Cardiac septum (tissue), 1 donor: ENCODE data around the gene GALNS. TPM values are rescaled to one million over a fixed set of nuclear protein-coding genes. Genes with fewer than 3 reads are reported as not detected.
"Not testable (repeated sequence)": the region's sequence is repeated elsewhere in the genome, so short reads cannot be mapped to it uniquely, and the experiment has no call there.

Source experiments
- DNase-seq: peaks from one replicate; pipeline ENCODE4 v3.0.0-alpha.2; 2020; ENCODE audit warnings: low spot score
- intact Hi-C: fragments of 100-400 bp; cut with DNase I; formaldehyde crosslinking; loops from one replicate; pipeline ENCODE4 v1.14.0; 2022
- long read RNA-seq: library from polyadenylated mRNA; unstranded; transcript quantifications from one replicate; pipeline ENCODE4 v2.0.0, GENCODE V29; 2021
- total RNA-seq: library from RNA; stranded (reverse); fragmentation: NEBNext Ultra II Directional; extraction: Animal tissue kit (Norgen Biotek cat#: 25700); gene quantifications from one replicate; pipeline ENCODE4 v1.2.1, GENCODE V29; 2021
- donor health status: DM: no; HTN: no; CAD: no.

GALNS gene, protein sequence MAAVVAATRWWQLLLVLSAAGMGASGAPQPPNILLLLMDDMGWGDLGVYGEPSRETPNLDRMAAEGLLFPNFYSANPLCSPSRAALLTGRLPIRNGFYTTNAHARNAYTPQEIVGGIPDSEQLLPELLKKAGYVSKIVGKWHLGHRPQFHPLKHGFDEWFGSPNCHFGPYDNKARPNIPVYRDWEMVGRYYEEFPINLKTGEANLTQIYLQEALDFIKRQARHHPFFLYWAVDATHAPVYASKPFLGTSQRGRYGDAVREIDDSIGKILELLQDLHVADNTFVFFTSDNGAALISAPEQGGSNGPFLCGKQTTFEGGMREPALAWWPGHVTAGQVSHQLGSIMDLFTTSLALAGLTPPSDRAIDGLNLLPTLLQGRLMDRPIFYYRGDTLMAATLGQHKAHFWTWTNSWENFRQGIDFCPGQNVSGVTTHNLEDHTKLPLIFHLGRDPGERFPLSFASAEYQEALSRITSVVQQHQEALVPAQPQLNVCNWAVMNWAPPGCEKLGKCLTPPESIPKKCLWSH
- total RNA-seq = 18.0 TPM
- long read RNA-seq, transcript GALNS-201 (14 exons, 2,363 nt) = major isoform, 6 of 22 reads
- long read RNA-seq, partial matches to known transcripts = 2 of 22 reads
- long read RNA-seq, other reads (novel, unspliced or antisense) = 11 of 22 reads

DNA sequence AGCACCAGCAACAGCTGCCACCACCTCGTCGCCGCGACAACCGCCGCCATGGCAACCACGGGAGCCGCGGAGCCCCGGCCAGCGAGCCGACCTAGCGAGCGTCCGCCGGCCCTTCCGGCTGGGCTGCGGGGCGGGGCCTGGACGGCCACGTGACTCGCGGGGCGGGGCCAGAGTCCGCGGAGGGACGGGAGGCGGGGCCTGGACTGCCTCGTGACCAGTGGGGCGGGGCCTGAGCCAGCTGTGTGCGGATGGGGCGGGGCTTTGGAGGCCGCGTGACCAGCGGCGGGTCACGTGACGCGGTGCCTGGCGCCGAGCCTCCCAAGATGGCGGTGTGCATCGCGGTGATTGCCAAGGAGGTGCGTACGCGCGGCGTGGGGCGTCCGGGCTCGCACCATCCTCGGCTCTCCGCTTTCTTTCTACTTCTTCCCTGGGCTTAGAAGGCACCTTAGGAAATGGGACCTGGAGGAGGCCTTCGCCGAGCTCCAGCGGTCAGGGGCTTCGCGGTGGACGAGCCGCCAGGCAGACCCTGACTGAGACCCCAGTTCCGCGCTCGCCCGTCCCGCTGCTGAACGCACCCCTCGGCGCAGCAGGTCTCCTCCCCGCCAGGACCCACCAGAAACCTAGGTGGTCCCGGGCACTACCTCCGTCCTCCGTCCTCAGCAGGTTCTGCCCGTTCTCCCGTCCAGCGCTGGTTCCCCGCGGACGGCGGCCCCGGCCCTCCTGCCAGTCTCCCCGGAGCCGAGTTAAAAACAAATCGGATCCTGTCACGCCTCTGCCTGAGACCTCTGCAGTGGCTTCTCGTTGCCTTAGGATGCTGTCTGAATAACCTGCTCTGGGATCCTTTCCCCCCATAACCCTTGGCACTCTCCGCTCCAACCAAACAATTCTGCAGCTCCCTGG, at the start of gene GALNS, which contains the start of gene TRAPPC2L:
TSS of gene GALNS (minus strand) at position 120 of the 900 bp plus-strand sequence. CDS start at position 50, 70 bp downstream.
TSS of gene TRAPPC2L (plus strand) at position 300 of the 900 bp plus-strand sequence. CDS start at position 324, 24 bp downstream.
- DNase-seq = peak; percentile 100
- intact Hi-C loops = loop anchor here (2.0 to 10.0 kb wide), 2 partner anchors 44 to 238 kb away; partner anchors contain the start of gene ACSF3

GRCh38 chr16:88906020-88906419, 49.3 kb upstream of the GALNS start:
- intact Hi-C loops = no loop called here

DNA sequence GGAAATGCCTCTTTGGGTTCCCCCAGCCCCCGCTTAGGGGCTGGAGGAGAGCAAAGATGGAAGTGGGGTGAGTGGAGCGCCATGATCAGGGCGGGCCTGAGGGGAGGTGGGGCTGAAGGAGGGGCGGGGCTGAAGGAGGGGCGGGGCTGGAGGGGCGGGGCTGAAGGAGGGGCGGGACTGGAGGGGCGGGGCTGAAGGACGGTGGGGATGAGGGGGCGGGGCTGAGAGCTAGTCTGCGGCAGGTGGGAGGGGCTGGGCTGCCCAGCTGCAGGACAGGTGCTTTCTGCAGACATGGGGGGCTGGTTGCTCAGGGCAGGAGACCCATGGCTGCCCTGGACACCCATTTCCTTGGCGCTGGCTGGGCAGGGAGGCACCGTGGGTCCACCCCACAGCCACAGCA, 48.8 kb upstream of the GALNS start:
- no peak for DNase-seq
- intact Hi-C loops = no loop called here

More at GRCh38 chr16:88906020-88906419, 49.3 kb upstream of the GALNS start:
- DNase-seq = no peak

GRCh38 chr16:88904676-88905365, 48.1 kb upstream of the GALNS start:
- intact Hi-C loops = no loop called here
- no peak for DNase-seq

DNA sequence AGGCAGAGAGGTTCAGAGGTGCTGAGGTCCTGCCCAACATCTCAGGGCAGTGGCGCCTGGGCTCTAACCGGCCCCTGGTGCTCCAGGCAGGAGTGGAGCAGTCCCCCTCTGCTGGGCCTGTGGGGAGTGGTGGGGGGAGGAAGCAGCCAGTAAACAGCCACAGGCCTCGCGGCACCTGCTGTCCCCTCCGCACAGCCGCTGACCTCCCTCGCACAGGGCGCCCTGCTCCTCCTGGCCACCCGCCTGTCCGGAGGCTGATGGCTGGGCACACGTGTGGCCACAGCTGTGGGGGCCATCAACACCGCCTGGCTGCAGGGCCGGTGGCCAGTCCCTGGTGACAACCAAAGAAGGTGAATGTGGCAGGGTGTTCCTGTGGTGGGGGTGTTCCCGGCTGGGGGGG, 46.5 kb upstream of the GALNS start:
- DNase-seq = no peak
- intact Hi-C loops = no loop called here

GRCh38 chr16:88902744-88903143, 46.0 kb upstream of the GALNS start:
- intact Hi-C loops = no loop called here
- no peak for DNase-seq

DNA sequence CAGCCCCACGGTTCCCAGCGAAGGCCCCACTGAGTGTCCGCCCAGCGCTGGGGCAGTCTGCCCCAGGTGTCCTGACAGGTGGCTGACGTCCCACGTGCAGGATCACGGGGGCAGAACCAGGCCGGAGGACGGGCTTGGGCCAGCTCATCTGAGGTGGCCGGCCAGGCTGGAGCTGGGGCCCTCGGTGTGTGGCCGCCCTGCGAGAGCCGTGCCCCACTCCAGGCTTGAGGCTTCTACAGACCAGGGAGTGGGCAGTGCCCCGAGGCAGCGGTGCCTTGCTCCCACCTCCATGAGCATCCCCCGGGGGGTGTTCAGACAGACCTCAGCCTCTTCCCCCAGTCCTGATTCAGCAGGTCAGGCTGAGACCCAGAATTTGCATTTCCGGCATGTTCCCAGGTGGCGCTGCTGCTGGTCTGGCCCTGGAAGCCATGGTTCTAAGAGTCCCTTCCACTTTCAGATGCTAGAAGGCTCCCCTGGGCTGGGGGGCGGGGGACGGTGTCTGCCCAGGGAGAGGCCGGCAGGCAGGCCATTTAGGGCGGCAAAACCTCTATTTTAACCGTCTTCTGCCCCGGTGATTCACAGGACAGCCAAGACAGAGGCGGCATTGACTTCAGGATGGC, 45.1 kb upstream of the GALNS start:
- intact Hi-C loops = no loop called here
- DNase-seq = no peak

DNA sequence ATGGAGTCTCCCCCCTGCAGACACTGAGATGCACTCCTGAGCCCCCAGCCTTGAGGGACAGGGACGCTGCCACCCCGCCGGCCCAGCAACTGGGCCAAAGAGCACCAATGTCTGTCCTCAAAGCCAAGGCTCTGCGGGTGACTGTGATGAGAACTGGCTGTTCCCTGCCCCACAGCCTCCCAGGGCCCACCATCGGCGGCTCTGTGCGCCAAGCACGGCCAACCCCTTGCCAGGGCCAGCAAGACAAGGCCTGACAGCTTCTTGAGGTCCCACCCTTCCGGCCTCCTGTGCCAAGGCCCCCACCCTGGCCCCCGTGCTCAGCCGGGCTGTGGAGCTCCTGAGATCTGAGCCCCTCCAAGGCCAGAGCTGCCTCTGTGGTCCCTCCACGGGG, 43.9 kb upstream of the GALNS start:
- intact Hi-C loops = no loop called here

DNA sequence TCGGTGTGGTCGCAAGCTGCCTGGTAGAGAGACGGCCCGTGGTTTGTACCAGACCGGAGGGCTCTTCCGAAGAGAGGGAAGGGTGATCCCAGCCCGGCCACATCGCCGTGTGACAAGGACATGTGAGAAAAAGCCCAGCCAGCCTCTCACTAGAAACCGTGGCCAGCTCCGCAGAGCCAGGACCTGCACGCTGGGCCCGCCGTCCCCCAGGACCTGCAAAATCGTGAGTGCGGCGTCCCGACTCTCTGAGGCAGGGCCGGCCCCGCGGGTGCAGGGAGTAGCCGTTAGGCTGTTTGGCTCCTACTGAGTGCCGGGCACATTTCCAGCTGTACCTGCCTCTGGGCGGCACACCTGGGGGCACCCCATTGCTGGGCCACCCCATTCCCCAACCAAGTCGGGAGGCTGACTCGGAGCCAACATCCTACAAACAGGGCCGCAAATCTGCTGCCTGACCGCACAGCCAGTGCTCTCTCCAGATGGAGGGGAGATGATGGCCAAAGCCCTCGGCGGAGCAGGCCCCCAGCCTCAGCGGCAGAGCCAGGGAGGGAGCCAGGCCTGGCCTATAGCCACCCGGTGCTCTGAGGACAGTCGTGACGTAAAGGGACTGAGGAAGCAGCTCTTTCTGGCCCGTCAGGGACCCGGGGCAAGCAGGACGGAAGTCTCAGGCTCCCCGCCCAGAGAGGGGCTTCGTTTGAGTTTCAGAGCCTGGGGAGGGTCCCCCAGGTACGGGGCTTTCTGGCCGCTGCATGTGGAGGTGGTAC, 43.3 kb upstream of the GALNS start:
- DNase-seq = no peak
- intact Hi-C loops = no loop called here

More for the DNA sequence above, 43.9 kb upstream of the GALNS start:
- DNase-seq = no peak

DNA sequence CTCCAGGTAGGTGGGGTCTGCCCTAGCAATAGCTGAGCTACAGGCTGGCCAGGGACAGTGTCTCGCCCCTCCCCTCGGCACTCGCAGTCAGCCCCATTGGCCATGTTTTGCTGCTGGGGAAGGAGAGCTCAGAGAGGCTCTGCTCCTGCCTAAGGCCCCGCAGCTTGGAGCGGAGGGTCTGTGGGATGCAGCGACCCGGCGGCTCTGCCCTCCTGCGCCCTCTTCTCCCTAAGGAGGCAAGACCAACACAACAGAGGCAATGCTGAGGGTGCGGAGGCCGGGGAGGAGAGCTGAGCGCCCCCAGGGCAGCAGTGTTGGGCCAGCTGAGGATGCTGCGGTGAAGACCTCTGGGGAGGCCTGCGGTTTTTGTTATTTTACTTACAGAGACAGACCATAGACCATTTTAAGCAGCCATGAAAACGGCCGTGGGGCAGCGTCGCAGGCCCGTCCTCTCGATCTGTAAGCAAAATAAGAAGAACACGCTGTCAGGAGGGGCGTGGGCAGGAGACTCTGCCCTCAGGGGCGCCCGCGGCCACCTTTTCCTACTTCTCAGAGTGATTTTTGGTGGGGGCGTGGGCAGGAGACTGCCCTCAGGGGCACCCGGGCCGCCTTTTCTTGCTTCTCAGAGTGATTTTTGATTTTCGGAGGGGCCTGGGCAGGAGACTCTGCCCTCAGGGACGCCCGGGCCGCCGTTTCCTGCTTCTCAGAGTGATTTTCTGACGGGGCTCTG, 41.1 kb upstream of the GALNS start:
- DNase-seq = no peak
- intact Hi-C loops = no loop called here

GRCh38 chr16:88896238-88897070, 39.7 kb upstream of the GALNS start:
- intact Hi-C loops = no loop called here
- no peak for DNase-seq

GRCh38 chr16:88895335-88895734, 38.6 kb upstream of the GALNS start:
- DNase-seq = no peak
- intact Hi-C loops = no loop called here

DNA sequence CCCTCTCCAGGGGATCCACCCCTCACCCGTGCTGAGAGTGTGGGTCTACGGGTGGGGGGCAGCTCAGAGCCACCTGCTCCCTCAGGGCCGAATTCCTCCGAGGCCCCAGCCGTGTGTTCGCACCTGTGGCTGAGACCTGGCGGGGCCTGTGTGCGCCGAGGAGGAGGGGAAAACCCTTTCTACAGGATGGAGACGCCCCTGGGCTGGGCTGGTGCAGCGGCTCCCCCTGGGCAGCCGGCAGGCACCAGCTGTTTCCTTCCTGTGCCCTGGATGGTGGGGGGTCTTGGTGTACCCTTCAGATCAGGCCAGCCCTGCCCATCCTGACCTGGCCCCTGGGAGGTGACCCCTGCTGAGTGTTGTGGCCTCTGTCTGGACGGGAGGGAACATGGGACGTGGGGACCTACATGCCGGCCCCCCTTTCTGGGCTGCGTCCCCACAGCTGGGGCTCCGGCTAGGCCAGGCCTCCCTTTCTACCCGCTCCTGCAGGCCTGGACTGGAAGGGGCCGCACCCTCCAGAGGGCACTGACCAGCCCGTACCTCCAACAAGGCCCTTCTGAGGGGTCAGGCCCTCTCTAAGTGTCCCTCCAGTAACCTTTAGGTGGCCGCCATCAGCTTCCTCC, 38.0 kb upstream of the GALNS start:
- no peak for DNase-seq
- intact Hi-C loops = no loop called here

DNA sequence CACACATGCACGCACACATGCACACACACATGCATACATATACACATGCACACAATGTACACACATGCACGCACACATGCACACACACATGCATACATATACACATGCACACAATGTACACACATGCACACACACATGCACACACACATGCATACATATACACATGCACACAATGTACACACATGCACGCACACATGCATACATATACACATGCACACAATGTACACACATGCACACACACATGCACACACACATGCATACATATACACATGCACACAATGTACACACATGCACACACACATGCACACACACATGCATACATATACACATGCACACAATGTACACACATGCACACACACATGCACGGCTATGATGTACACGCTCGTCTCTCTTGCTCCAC, 37.5 kb upstream of the GALNS start:
- intact Hi-C loops, DNase-seq: not testable (repeated sequence)

DNA sequence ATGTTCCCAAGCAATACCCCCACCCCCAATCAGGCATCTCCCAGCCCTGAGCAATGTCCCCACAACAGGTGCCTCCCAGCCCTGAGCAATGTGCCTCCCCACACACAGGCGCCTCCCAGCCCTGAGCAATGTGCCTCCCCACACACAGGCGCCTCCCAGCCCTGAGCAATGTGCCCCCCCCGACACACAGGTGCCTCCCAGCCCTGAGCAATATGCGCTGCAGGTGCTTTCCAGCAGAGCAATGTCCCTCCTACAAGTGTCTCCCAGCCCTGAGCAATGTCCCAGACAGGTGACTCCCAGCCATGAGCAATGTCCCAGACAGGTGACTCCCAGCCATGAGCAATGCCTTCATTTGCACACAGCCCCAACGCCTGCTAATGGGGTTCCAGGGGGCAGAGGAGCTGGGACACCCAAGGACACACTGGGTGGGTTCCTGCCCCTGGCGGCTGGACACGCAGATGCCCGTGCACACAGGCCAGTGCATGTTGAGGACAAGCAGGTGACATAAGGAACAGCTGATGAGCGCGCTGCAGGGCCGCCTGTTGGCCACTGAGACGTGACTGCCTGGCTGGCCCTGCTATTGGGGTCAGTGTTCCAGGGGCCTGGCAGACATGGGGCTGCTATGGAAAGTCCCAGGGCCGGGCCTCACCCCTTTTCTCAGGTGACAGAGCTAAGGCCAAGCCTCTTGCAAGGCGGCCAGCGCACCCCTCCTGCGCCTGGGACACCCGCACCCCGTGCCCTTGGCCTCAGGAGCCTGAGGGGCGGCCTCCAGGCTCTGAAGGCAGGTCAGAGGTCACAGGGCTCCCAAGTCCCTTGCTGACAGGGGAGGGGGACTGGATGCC, 36.6 kb upstream of the GALNS start:
- no peak for DNase-seq
- intact Hi-C loops = no loop called here
